ENCODE measurements around the gene CDK17. TPM values are rescaled to one million over a fixed set of nuclear protein-coding genes. Genes with fewer than 3 reads are reported as not detected.

The CDK17 gene
- total RNA-seq, 4 donors from 2014 or later = 93.5 to 105 (median 102) TPM

GRCh38 chr12:96240656-96241055 lies 159.6 kb downstream of the CDK17 start:
- peak overlapping the region; percentile 88 to 96 for H3K27ac ChIP-seq
- no peaks in the 10 kb centered on the region for H3K9me3 ChIP-seq
- no peak overlapping the region for H3K4me3 ChIP-seq
- DNase-seq = no peak
- intact Hi-C loops (cut with DNase I; ENCODE audit: low total_unique reads) = no loop called here
- TF ChIP-seq CTCF (IDR thresholded peaks at IDR 0.05) = no peak
- TF ChIP-seq POLR2A (IDR thresholded peaks at IDR 0.05) = no peak
- peaks cover 28 to 34% of the 10 kb centered on the region in 2 donors for H3K4me1 ChIP-seq
- no peaks in the 10 kb centered on the region for H3K27me3 ChIP-seq
- no peaks in the 10 kb centered on the region for H3K36me3 ChIP-seq

GRCh38 chr12:96239711-96240635 lies 160.3 kb downstream of the CDK17 start:
- DNase-seq = peak; percentile 88 to 91
- H3K27me3 ChIP-seq = no peaks in the 10 kb centered on the region
- intact Hi-C loops (cut with DNase I; ENCODE audit: low total_unique reads) = loop anchor here (10.0 kb wide), 1 partner anchor 155 kb away; no protein-coding TSS in a partner anchor
- no peak overlapping the region for H3K4me3 ChIP-seq
- no peaks in the 10 kb centered on the region for H3K9me3 ChIP-seq
- peaks cover 34 to 40% of the 10 kb centered on the region in 2 donors for H3K4me1 ChIP-seq
- TF ChIP-seq POLR2A (IDR thresholded peaks at IDR 0.05) (no peak), CTCF (IDR thresholded peaks at IDR 0.05) (peak in 1 of 4 experiments; percentile 14)
- H3K36me3 ChIP-seq = no peaks in the 10 kb centered on the region
- H3K27ac ChIP-seq = peak overlapping the region; percentile 88 to 96

- Histone ChIP-seq H3K27me3 (no peaks in the 10 kb centered on the region), H3K27ac (peak overlapping the region; percentile 88 to 96), H3K9me3 (no peaks in the 10 kb centered on the region), H3K4me3 (no peak overlapping the region), H3K36me3 (no peaks in the 10 kb centered on the region), H3K4me1 (peaks cover 45 to 50% of the 10 kb centered on the region in 2 donors)
- TF ChIP-seq CTCF (IDR thresholded peaks at IDR 0.05) (no peak), POLR2A (IDR thresholded peaks at IDR 0.05) (no peak)
- no peak for DNase-seq
- intact Hi-C loops (cut with DNase I; ENCODE audit: low total_unique reads) = loop anchor here (10.0 kb wide), 1 partner anchor 156 kb away; no protein-coding TSS in a partner anchor
Observed at GRCh38 chr12:96238336-96239047, 161.7 kb downstream of the CDK17 start.

GRCh38 chr12:96237465-96238077 lies 162.7 kb downstream of the CDK17 start:
- Histone ChIP-seq H3K9me3 (no peaks in the 10 kb centered on the region), H3K27me3 (no peaks in the 10 kb centered on the region), H3K4me3 (no peak overlapping the region), H3K27ac (peak overlapping the region; percentile 88 to 96), H3K4me1 (peaks cover 45 to 53% of the 10 kb centered on the region in 2 donors), H3K36me3 (no peaks in the 10 kb centered on the region)
- peak; percentile 81 to 86 for DNase-seq
- TF ChIP-seq CTCF (IDR thresholded peaks at IDR 0.05) = no peak
- no peak for TF ChIP-seq POLR2A (IDR thresholded peaks at IDR 0.05)
- intact Hi-C loops (cut with DNase I; ENCODE audit: low total_unique reads) = loop anchor here (10.0 kb wide), 1 partner anchor 157 kb away; no protein-coding TSS in a partner anchor

Data from uterus (tissue), 4 donors.